Stimulated activated naive CD8-positive, alpha-beta T cell treated with anti-CD3 and anti-CD28 coated beads, Interleukin-15, amount 100 ng/mL, for 72 hours (primary cell): ENCODE data around the gene SMYD3.
"Not testable (repeated sequence)": the region's sequence is repeated elsewhere in the genome, so short reads cannot be mapped to it uniquely, and the experiment has no call there.

Experiments used
- ATAC-seq: fragments of 150-1000 bp; cut with Tn5 transposase; 2 replicates; pipeline ENCODE4 v1.10.0; 2021; ENCODE audit warnings: mild to moderate bottlenecking, moderate library complexity
- DNase-seq, 2 donors: peaks; one replicate each; pipeline ENCODE4 v3.0.0; 2021 to 2022
- H3K27ac Mint-ChIP-seq, 2 donors: one replicate each; pipeline ENCODE4 v1.8.0; 2022; ENCODE audit warnings: mild to moderate bottlenecking in 2 of 2, mixed read lengths in 2 of 2, moderate library complexity in 2 of 2
- H3K27me3 Mint-ChIP-seq: one replicate; pipeline ENCODE4 v1.8.0; 2022; ENCODE audit warnings: mixed read lengths
- H3K4me1 Mint-ChIP-seq: one replicate; pipeline ENCODE4 v1.8.0; 2022; ENCODE audit warnings: mild to moderate bottlenecking, mixed read lengths
- H3K4me3 Mint-ChIP-seq, 2 donors: one replicate each; pipeline ENCODE4 v1.8.0; 2022; ENCODE audit warnings: mild to moderate bottlenecking in 2 of 2, mixed read lengths in 2 of 2, moderate library complexity in 1 of 2
- H3K9me3 Mint-ChIP-seq, 2 donors: one replicate each; pipeline ENCODE4 v1.8.0; 2022; ENCODE audit warnings: mixed read lengths in 2 of 2

SMYD3 gene

DNA sequence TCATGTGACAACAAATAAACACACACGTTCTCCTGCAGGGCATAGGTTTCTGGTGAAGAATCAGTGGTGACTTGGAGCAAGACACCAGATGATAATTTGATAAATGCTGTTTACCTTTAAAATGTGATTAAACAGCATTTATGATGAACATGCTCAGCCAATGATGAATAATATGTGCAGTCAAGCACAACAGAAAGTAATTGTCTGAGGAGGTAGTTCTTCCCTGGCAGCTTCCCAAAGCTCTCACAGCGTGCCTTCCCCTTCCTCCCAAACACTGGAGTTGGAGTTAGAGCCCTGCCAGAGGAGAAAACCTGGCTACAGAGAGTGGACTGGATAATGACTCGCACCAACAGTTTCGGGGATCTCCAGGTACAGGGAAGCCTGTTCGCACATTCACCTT, 463.5 kb downstream of the SMYD3 start:
- Mint-ChIP-seq H3K27ac (no peak overlapping the region), H3K4me3 (no peak overlapping the region), H3K27me3 (no peaks in the 10 kb centered on the region), H3K9me3 (no peaks in the 10 kb centered on the region), H3K4me1 (no peaks in the 10 kb centered on the region)
- no peak for DNase-seq
- no peak for ATAC-seq

DNA sequence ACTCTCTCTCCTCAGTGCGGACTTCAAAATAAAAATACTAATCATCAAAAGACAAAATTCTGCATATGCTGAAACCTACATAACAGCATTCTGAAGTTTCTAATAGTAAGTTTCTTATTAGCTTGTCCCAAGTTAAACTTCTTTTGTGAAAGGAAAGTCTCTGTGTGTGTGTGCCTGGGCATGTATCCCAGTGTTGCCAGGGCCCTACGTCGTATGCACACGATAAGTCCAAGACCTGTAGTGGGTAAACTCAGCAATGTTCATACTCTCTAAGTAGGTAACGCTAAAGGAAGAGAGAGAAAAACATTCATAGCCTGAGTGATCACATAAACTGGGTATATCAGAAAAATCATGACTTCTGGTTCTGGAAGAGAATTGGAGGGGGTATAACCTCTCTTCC, 465.7 kb downstream of the SMYD3 start:
- ATAC-seq (no peak), DNase-seq (no peak)
- Mint-ChIP-seq H3K27ac (no peak overlapping the region), H3K27me3 (no peaks in the 10 kb centered on the region), H3K4me1 (no peaks in the 10 kb centered on the region), H3K9me3 (no peaks in the 10 kb centered on the region), H3K4me3 (no peak overlapping the region)

DNA sequence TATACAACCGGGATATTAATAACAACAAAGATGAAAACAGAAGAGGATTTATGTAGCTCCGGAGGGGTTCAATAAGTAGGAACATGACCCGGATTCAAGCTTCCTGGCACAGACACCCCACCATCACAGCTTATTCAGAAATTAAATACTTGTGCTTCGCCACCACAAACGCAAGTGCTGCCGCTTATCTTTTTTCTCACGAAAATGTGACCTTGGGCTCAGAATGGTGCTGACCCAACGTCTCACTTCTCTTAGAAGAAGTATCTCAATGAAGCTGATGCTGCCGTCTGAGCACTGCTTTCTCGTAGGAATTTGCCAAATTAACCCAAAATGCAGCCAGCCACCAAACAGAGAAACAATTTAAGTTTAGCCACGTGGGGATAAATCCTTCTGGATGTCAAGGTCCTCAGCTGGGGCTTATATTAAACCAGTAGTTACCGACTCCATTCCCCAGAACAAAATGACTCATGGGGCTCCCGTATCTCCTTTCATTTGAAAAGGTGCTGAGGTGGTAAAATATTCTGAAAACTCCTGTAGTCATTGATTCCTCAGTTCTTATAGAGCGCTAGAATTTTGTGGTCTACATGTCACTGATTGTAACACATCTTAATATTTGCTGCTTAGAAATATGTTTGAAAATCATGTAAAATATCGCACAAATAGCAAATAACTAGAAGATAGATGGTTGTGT, 466.7 kb downstream of the SMYD3 start:
- no peak overlapping the region for H3K27ac Mint-ChIP-seq
- H3K4me3 Mint-ChIP-seq, result no peak overlapping the region
- no peaks in the 10 kb centered on the region for H3K27me3 Mint-ChIP-seq

DNA sequence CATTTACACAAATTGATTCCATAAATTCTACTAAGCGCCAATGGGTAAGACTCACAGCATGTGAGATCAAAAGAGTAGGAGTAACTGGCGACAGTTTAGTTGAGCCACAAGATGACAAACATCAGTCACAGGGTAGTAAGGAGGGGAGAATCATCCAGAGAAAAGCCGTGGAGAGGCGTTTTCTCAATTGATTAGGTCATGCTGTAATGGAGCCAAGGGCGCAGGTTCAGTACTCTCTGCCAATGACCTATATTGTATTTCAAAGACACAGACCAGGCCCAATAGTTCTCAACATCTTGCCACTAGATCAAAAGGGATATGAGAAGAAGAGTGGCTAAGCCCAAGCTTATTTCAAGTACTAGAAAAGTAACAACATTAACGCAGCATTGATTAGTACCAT, 467.5 kb downstream of the SMYD3 start:
- H3K27ac Mint-ChIP-seq, result no peak overlapping the region
- H3K4me1 Mint-ChIP-seq, result no peaks in the 10 kb centered on the region
- DNase-seq (no peak), ATAC-seq (no peak)
- H3K27me3 Mint-ChIP-seq, result no peaks in the 10 kb centered on the region
- H3K4me3 Mint-ChIP-seq, result no peak overlapping the region
- H3K9me3 Mint-ChIP-seq, result no peaks in the 10 kb centered on the region

More for the DNA sequence above, 466.7 kb downstream of the SMYD3 start:
- ATAC-seq, result no peak
- no peaks in the 10 kb centered on the region for H3K9me3 Mint-ChIP-seq
- DNase-seq, result no peak
- no peaks in the 10 kb centered on the region for H3K4me1 Mint-ChIP-seq

DNA sequence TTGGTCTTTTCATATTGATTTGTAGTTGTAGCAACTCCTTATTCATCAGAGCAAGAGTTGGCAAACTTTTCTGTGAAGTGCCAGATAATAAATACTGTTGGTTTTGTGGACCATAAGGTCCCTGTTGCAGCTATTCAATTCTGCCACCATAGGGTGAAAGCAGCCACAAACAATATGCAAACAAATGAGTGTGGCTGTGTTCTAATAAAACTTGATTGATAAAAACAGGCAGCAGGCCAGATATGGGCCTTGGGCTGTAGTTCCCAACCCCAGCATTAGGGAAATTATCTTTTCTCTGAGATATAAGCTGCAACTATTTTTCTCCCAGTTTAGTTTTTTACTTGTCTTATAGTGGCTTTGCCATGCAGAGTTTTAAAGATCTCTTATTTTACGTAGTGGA, 469.2 kb downstream of the SMYD3 start:
- Mint-ChIP-seq H3K9me3 (no peaks in the 10 kb centered on the region), H3K27me3 (no peaks in the 10 kb centered on the region), H3K27ac (no peak overlapping the region), H3K4me1 (no peaks in the 10 kb centered on the region), H3K4me3 (no peak overlapping the region)
- no peak for ATAC-seq
- DNase-seq, result no peak

DNA sequence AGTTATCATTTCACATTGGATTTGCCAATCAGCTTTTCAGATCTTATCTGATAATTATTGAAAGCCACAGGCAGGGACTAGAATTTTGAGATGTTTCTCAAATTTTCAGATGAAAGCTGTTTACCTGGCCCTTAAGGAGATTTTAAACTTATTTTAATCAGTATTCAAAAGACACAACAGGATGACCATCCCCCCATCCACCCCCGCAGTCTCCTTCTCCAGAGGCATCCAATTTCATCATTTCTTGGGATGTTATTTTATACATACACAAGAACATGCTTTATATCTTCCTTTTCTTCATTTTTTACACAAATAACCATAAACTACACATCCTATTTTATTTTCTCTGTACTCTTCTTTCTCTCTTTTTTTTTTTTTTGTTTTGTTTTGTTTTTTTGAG, 470.9 kb downstream of the SMYD3 start:
- no peak overlapping the region for H3K27ac Mint-ChIP-seq
- DNase-seq (no peak), ATAC-seq (no peak)
- H3K4me1 Mint-ChIP-seq, result no peaks in the 10 kb centered on the region
- H3K9me3 Mint-ChIP-seq, result no peaks in the 10 kb centered on the region
- no peak overlapping the region for H3K4me3 Mint-ChIP-seq
- no peaks in the 10 kb centered on the region for H3K27me3 Mint-ChIP-seq

DNA sequence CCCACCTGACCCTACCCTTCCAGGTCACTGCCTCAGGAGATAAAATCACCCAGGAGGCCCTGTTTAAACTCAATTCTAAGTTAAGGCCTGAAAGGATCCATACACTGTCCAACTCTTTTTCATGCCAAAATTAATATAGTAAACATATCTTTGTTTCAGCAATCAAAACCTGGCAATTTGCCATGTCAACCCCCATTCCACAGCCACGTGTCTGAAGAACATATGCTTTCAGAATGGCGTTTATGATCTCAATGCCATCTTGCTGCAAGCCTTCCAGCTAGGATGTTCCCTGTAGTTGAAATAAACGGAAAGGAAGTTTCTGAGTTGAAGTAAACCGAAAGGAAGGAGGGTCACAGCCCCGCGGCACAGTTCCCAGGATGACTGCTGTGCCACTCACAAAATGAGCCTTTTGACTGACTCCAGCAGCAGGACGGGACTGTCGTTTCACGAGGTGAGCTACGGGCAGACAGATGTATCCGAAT, 472.0 kb downstream of the SMYD3 start:
- DNase-seq, result no peak
- Mint-ChIP-seq H3K4me1 (no peaks in the 10 kb centered on the region), H3K9me3 (no peaks in the 10 kb centered on the region), H3K4me3 (no peak overlapping the region), H3K27me3 (no peaks in the 10 kb centered on the region), H3K27ac (no peak overlapping the region)
- no peak for ATAC-seq

DNA sequence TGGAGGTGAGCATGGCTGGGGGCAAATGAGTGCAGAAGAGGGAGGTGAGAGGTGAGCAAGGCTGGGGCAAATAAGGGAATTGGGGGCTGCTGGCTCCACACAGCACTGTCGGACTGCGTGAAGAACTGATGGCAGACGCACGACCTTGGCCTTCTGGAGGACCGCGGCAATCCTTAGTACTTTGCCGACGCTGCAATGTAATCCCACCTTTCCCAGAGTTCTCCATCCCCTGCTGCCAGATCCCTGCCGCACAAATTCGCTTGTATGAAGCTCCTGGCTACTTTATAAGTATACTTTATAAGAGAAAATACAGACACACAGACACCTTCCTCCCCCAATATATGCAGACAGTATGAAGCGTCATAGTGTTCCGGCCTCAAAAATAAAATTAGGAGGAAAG, 472.4 kb downstream of the SMYD3 start:
- no peak overlapping the region for H3K4me3 Mint-ChIP-seq
- no peaks in the 10 kb centered on the region for H3K4me1 Mint-ChIP-seq
- no peak overlapping the region for H3K27ac Mint-ChIP-seq
- H3K27me3 Mint-ChIP-seq, result no peaks in the 10 kb centered on the region
- ATAC-seq (no peak), DNase-seq (no peak)
- no peaks in the 10 kb centered on the region for H3K9me3 Mint-ChIP-seq

DNA sequence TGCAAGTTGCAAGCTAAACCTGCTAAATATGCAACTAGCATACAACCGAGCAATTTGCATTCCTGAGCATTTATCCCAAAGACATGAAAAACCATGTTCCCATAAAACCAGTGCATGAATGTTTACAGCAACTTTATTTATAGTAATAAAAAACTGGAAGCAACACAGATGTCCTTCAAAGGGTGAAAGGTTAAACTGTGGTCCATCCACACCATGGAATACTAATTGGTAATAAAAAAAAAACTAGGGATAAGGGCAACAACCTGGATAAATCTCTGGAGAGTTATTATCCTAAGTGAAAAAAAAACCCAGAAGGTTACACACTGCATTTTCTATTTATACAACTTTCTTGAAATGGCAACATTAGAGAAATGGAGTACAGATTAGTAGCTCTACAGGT, 474.1 kb downstream of the SMYD3 start:
- Mint-ChIP-seq H3K4me1 (no peaks in the 10 kb centered on the region), H3K9me3 (peaks cover 0 to 5% of the 10 kb centered on the region in 2 donors), H3K27ac (no peak overlapping the region), H3K4me3 (no peak overlapping the region), H3K27me3 (no peaks in the 10 kb centered on the region)
- ATAC-seq, result no peak
- no peak for DNase-seq

DNA sequence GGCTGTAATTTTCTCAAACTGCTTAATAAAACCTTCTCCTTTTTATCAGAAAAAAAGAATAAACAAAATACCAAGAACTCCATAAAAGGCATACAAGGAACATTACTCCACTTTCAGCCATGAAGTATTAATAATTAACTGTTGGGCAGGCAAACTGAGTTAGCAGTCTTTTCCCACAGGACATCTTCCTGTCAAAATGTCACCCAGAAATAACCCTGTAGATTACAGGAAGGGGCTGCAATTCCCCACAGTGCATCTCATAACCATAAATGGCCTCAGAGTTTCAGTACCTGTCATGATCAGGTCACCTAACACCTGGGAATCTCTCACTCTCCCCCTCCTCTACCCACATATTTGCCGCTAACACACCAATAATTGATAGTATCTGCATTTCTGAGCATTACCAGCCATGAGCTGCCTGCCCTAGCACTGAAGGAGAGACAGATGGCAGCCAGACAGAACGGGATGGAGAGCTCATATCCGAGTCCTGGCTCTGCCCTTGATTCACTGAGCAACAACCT, 475.0 kb downstream of the SMYD3 start:
- no peaks in the 10 kb centered on the region for H3K27me3 Mint-ChIP-seq
- no peak for ATAC-seq

DNA sequence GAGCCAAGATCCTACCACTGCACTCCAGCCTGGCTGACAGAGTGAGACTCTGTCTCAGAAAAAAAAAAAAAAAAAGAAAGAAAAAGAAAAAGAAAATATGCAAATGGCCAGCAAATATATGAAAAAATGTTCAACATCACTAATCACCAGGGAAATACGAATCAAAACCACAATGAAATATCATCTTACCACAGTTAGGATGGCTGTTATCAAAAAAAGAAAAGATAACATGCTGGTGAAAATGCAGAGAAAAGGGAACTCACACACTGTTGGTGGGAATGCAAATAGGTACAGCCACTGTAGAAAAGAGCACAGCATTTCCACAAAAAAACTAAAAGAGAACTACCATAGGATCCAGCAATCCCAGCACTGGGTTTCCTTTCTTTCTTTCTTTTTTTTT, 477.5 kb downstream of the SMYD3 start:
- Mint-ChIP-seq H3K27me3 (no peaks in the 10 kb centered on the region), H3K4me1 (no peaks in the 10 kb centered on the region), H3K4me3 (no peak overlapping the region), H3K9me3 (peaks cover 0 to 5% of the 10 kb centered on the region in 2 donors), H3K27ac (no peak overlapping the region)
- no peak for ATAC-seq
- DNase-seq, result no peak

More for the DNA sequence above, 475.0 kb downstream of the SMYD3 start:
- Mint-ChIP-seq H3K27ac (no peak overlapping the region), H3K9me3 (peaks cover 0 to 5% of the 10 kb centered on the region in 2 donors), H3K4me1 (no peaks in the 10 kb centered on the region), H3K4me3 (no peak overlapping the region)
- no peak for DNase-seq

DNA sequence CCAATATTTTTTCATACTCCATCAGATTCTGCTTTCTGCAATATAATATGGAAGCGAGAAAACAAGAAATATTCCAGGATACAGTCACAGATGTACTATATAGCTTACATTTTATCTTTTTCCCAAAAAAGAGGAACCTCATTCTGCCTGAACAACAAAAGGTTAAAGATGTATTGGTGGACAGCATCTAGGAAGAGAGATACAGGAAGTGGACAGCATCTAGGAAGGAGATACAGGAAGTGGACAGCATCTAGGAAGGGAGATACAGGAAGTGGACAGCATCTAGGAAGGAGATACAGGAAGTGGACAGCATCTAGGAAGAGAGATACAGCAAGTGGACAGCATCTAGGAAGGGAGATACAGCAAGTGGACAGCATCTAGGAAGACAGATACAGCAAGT, 483.0 kb downstream of the SMYD3 start:
- not testable (repeated sequence) for H3K27me3 Mint-ChIP-seq, ATAC-seq, H3K9me3 Mint-ChIP-seq, H3K4me1 Mint-ChIP-seq, H3K4me3 Mint-ChIP-seq, DNase-seq
- peak overlapping the region in 1 of 2 donors; percentile 66 for H3K27ac Mint-ChIP-seq

DNA sequence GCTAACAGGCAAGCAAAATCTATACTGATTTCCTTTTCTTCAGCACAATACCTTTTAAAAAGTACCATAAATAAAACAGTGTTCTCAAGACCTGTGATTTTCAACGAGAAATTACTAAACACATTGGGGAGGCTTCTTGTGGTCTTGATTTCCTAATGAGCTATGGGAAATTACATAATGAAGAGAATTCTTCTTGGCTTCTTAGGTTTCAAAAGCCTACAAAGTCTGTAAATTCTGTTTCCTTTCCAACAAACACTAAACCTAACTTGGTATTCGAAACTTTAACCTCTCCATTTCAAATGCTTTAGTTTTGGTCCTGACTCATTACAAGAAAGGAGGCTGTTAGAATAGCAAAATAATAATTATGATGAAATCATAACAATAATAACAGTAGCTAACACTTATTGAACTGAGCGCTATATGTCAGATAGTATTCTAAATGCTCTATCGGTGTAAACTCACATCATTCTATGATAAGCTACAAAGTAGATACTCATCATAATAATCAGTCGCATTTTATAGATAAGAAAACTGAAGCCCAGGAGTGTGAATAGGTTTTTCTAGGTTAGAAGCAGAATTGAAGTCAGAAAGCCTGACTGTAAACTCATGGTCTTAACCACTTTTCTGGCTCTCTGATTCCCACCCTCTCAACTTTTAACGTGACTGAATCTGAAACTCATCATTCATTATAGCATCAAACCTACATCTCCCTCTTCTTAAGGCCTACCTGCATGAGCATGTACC, 486.7 kb downstream of the SMYD3 start:
- Mint-ChIP-seq H3K27me3 (no peaks in the 10 kb centered on the region), H3K4me1 (no peaks in the 10 kb centered on the region), H3K9me3 (no peaks in the 10 kb centered on the region), H3K27ac (no peak overlapping the region), H3K4me3 (no peak overlapping the region)
- DNase-seq, result no peak
- ATAC-seq, result peak; percentile 50

DNA sequence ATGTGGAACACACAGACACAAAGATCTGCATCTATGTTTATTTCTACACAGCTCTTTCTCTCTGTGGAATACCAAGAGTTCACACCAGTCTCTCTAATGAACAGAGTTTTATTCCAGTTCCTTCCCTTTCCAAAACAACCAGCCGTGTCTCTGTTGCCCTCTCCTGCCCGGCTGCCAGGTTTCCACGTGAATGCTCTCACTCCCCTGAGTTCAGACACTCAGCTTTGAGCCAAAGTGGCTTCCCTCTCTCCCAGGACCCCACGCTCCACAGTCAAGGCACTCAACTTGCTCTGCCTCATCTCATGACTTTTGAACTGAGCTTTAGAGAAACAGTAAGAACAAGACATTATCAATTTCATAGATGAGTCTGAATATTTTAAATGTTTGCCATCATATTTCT, 488.9 kb downstream of the SMYD3 start:
- DNase-seq, result no peak
- Mint-ChIP-seq H3K27ac (no peak overlapping the region), H3K27me3 (no peaks in the 10 kb centered on the region), H3K9me3 (no peaks in the 10 kb centered on the region), H3K4me3 (no peak overlapping the region), H3K4me1 (no peaks in the 10 kb centered on the region)
- ATAC-seq, result no peak

DNA sequence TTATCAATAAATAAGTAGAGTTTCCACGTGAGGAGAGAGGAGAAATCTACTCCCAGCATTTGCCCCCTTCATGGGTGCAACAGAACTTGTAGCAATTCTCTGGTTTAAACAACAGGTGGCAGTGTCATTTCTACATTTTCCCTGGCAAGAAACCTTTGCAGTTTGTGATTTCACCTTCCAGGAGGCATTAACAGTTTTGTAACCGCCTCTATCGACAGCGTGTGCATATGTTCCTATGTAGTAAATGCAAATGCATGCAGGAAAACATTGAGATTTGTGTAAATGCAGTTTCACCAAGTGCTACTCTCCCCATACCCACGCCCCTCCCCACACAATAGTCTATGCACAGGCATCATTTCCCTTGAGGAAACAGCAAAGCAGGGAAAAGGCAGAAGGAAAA, 494.7 kb downstream of the SMYD3 start:
- H3K4me3 Mint-ChIP-seq, result no peak overlapping the region
- no peaks in the 10 kb centered on the region for H3K4me1 Mint-ChIP-seq
- H3K9me3 Mint-ChIP-seq, result no peaks in the 10 kb centered on the region
- DNase-seq (peak in 1 of 2 donors; percentile 9), ATAC-seq (no peak)
- no peaks in the 10 kb centered on the region for H3K27me3 Mint-ChIP-seq
- no peak overlapping the region for H3K27ac Mint-ChIP-seq

DNA sequence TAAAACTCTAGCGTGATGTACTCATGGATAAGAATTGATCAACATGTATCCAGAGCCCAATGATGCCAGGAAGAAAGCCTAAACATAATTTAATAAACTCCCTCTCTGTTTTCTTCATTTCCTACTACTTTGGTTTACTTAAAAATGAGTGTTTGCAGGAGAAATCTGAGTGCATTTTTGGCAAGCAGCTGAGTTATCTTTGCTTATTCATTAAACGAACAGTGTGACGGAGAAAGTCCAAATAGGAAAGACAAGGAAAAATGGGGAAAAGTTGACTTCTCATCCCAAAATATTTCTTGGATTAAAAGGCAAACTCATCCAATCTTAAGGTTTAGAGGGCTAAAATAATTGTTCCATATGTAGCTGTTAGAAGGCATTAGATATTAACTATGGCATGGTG, 496.7 kb downstream of the SMYD3 start:
- Mint-ChIP-seq H3K4me3 (no peak overlapping the region), H3K27me3 (no peaks in the 10 kb centered on the region), H3K4me1 (no peaks in the 10 kb centered on the region), H3K27ac (no peak overlapping the region), H3K9me3 (no peaks in the 10 kb centered on the region)
- no peak for ATAC-seq
- DNase-seq, result no peak
